Ovary (tissue), 3 donors: ENCODE measurements around the gene MAPK8IP2.

Experiments
- EP300 ChIP-seq: sonication (generic); formaldehyde crosslinking; IDR thresholded peaks from one replicate; pipeline ENCODE4 v1.6.1; 2017; ENCODE audit warnings: antibody characterized with exemption
- POLR2A ChIP-seq: fragments of 450-650 bp; IDR thresholded peaks from one replicate; pipeline ENCODE4 v1.6.1; 2017; ENCODE audit warnings: antibody characterized with exemption, mild to moderate bottlenecking, moderate library complexity
- TF ChIP-seq, protein P1 (sequence below), 3 donors: fragments of 450-650 bp in 2 of 3; fragments of 200-600 bp in 1 of 3; IDR thresholded peaks; one replicate each; pipeline versions ENCODE4 v1.5.1 to v1.8.0; 2016 to 2022; ENCODE audit warnings: antibody characterized with exemption in 3 of 3, mild to moderate bottlenecking in 1 of 3
- donor health status: DM: no; HTN: no; CAD: no.

- TF ChIP-seq, protein P1, sequence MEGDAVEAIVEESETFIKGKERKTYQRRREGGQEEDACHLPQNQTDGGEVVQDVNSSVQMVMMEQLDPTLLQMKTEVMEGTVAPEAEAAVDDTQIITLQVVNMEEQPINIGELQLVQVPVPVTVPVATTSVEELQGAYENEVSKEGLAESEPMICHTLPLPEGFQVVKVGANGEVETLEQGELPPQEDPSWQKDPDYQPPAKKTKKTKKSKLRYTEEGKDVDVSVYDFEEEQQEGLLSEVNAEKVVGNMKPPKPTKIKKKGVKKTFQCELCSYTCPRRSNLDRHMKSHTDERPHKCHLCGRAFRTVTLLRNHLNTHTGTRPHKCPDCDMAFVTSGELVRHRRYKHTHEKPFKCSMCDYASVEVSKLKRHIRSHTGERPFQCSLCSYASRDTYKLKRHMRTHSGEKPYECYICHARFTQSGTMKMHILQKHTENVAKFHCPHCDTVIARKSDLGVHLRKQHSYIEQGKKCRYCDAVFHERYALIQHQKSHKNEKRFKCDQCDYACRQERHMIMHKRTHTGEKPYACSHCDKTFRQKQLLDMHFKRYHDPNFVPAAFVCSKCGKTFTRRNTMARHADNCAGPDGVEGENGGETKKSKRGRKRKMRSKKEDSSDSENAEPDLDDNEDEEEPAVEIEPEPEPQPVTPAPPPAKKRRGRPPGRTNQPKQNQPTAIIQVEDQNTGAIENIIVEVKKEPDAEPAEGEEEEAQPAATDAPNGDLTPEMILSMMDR (IDR thresholded peaks at IDR 0.05): no peak
- no peak for TF ChIP-seq EP300
- TF ChIP-seq POLR2A: no peak
These were observed 25.8 kb downstream of the MAPK8IP2 start for GRCh38 chr22:50626314-50626849.
